Fibroblast of skin of right quadriceps (primary cell): Measurements from ENCODE around the gene VEZF1.
"Not testable (repeated sequence)": the region's sequence is repeated elsewhere in the genome, so short reads cannot be mapped to it uniquely, and the experiment has no call there.

Experiments
- DNase-seq: peaks from one replicate; pipeline ENCODE4 v3.0.0-alpha.2; 2013

Gene VEZF1

GRCh38 chr17:57971572-57971971, 16.5 kb downstream of the VEZF1 start:
- DNase-seq, result no peak

DNA sequence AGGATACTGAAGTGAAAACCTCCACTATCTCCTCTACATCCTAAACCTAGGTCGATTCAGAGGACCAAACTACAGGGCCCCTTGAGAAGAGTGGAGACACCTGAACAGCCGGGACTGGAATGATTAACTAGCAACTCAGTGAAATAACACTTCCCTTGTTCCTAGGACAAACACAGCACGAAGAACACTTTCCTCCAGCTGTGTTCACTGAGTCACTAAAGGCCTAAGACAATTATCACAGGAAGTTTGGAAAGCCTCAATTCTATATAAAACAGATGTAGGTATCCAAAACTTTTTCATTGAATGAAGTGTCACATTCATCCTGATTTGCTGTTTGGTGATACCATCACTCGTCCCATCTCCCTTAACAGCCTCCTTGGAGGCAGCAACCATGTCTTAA, 17.3 kb downstream of the VEZF1 start:
- DNase-seq, result peak; percentile 78

DNA sequence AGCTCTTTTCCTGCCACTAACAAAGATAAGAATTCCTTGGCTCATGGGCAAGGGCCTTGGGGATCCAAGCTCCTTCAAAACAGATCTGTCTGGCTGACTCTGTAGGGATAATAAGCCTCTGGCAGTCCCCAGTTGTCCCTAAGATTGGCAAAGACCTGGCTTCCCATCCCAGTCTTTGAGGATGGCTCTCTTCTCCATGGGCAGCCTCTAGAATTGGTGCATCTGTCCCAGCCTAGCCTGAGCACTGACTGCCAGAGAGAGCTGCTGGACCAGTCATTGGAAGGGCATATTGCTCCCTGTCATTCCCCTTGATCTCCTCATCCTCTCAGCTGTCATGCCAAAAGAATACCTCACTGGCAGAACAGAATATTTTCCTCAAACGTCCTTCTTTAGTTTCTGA, 19.6 kb downstream of the VEZF1 start:
- no peak for DNase-seq

DNA sequence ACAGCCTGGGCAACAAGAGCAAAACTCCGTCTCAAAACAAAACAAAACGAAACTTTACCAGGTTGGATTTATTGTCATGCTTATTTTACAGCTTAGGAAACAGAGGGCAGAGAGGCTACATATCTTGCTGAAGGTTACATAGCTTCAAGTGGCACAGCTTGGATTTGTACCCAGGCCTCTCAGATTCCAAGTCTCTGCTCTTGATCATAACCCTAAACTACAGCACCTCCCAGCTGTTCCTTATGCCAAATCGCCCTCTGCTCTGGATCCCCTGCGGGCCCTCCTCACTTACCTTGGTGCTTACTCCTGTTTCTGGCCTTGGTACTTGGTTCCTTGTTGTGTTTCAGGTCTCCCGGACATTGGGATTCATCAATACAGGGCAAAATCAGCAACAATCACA, 21.2 kb downstream of the VEZF1 start:
- DNase-seq, result no peak

DNA sequence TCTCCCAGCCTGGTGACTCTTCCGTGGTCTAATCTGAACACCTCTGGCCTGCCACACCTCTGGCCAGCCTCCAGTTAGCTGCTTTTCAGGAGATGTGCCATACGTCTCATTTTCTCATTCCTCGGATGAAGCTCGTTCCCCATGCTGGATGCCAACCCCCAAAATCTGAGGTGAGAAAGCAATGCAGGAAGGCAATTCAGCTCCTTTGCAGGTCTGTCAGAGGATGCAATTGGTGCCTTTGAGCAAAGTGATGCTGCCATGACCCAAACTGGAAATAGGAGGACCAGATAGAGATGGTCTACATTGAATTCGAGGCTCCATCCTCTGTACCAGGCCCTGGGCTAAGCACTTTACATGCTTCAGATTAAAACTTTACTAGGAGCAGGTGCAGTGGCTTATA, 21.8 kb downstream of the VEZF1 start:
- DNase-seq, result no peak

DNA sequence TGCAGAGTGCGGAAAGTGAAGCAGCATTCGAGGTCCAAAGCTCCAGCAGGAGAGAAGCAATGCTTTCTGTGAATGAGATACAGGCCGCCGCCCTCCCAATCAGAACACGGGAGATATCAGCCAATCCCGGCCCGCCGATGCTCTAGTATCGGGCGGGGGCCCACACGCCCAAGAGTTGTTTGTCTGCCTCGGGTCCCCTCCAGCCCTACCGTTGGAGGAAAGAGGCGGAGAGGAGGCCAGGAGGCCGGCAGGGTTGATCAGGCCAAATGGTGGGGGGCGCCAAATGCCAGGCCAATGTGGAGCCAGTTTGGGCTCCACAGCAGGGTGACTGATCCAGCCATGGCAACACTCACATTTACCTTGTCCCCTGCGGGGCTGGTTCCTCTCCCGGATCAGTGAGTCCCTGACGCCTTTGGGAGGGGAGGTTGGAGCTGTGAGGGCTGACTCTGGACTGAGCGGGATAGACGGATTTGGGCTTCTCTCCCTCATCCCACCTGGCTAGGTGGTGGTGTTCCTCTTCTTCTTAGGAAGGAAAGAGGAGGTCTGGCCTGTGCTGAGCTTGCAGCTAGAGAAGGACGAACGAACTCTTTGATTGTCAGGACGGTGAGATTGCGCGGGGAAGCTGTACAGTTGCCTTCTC, 22.4 kb downstream of the VEZF1 start:
- no peak for DNase-seq

DNA sequence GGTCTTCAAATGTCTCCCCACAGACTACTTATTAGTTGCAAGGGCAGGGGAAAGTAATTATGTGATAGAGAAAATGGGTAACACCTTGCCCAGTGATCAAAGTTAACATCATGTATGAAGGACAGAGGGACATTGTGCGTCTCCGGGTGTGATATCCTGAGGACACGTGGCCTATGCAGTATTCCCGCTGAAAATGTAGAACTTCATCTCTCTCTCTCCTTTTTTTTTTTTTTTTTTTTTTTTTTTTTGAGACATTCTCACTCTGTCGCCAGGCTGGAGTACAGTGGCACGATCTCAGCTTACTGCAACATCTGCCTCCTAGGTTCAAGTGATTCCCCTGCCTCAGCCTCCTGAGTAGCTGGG, 24.9 kb downstream of the VEZF1 start:
- DNase-seq, result no peak

DNA sequence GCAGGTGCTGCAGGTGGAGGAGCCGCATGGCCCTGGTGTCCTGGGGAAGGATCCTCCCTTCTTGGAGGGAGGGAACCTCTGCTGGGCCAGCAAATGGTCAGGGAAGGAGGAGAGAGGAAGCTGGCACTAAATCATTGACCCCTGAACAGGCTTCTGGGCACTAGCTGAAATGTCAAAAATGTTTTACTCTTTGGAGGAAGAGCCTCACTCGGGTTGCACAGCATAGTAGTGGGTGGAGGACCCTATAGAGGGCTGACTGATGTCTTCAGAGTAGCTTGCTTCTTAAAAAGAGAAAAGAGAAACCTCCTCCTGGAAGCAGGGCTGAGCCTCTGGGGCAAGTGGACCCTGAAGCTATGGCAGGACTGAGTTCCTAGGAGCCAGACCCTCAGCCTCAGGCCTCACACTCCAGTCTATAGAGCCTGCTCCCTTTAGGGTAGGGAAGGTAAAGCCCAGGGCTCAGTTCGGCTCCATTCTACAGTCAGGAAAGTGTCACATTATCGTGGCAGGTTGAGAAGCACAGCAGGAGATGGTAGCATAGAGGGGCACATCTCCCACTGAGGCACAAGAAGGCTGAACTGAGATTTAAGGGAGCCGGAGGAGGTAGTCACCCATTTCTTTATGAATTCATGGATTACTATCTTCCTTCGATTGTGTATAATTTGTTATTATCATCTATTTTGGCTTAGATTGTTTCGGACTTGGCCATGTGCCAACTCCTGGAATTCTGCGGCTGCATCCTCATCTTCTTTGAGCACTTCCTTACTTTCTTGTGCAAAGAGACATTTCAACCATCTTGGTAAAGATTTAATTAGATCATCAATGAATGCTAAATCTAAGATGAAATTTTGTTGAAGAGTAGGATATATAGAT, 25.5 kb downstream of the VEZF1 start:
- no peak for DNase-seq

- no peak for DNase-seq
Observed at GRCh38 chr17:57959929-57960328, 28.1 kb downstream of the VEZF1 start.

DNA sequence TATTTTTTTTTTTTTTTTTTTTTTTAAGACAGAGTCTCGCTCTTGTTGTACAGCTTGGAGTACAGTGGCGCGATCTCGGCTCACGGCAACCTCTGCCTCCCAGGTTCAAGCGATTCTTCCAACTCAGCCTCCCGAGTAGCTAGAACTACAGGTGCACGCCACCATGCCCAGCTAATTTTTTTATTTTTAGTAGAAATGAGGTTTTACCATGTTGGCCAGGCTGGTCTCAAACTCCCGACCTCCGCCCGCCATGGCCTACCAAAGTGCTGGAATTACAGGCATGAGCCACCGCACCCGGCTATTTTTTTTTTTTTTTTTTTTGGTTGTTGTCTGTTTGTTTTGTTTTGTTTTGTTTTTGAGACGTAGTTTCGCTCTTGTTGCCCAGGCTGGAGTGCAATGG, 29.7 kb downstream of the VEZF1 start:
- DNase-seq, result not testable (repeated sequence)

GRCh38 chr17:57957886-57958285, 30.2 kb downstream of the VEZF1 start:
- no peak for DNase-seq

- DNase-seq, result no peak
Observed at GRCh38 chr17:57957120-57957850, 30.8 kb downstream of the VEZF1 start.

- DNase-seq, result no peak
Observed at GRCh38 chr17:57956291-57957119, 31.5 kb downstream of the VEZF1 start.

DNA sequence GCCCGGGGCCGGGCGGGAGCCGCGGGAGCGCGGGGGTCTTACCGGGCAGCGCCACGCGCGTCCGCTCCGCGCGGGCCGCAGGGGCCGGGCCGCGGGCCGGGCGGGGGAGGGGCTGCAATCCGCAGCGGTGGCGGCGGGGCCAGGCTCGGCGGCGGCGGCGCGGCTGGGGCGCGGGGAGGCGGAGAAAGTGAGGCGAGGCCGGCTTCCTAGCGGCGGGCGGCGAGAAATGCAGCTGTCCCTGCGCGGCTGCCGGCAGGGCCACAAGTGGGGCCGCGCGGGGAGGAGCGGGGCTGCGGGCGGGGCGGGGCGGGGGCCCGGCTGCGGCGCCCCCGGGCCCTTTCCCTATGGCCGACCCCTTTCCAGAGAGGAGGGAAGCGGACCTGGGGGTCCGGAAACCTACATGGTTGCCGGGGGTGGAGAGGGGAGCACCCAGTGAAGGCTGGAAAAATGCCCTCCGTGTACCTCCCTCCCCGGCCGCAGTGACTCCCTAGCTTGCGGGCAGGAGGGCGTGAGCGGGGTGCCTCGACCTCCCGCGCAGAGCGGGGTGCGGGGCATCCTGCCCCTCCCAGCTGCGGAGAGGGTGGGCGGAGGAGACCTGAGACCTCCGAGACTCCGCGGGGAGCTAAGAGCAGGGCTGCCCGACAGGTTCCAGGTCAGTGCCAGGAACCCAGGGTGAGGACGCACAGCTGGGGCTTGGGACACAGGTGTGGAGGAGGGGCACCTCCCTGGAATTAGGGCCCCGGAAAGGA, 32.7 kb downstream of the VEZF1 start, which contains the start of gene CUEDC1:
Gene CUEDC1 (minus strand): TSS at position 230 of the 749 bp plus-strand sequence. CDS start 69,848 bp downstream, outside the sequence.
- DNase-seq, result peak; percentile 62

- DNase-seq, result peak; percentile 89
Observed at GRCh38 chr17:57954397-57955182, 33.5 kb downstream of the VEZF1 start.

- no peak for DNase-seq
Observed at GRCh38 chr17:57953705-57954396, 34.2 kb downstream of the VEZF1 start.

DNA sequence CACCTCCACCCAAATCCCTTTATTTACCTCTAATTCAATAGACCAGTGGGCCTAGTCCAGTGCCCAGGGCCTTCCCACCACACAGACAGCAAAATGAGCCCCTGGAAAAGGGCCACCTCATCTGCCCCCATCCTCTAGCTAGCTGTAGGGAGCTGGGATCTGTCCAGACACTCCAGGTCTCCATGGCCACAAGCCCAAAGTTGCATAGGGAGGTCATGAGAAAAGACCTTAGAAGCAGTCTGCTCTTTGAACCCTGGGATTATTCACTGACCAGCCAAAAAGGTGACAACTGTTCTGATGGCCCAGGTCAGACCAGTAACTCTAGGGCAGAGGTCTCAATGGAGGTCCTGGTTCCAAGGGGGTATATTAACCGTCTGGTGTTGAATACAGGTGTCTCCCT, 34.8 kb downstream of the VEZF1 start:
- DNase-seq, result no peak

GRCh38 chr17:57949649-57950048, 38.4 kb downstream of the VEZF1 start:
- no peak for DNase-seq

DNA sequence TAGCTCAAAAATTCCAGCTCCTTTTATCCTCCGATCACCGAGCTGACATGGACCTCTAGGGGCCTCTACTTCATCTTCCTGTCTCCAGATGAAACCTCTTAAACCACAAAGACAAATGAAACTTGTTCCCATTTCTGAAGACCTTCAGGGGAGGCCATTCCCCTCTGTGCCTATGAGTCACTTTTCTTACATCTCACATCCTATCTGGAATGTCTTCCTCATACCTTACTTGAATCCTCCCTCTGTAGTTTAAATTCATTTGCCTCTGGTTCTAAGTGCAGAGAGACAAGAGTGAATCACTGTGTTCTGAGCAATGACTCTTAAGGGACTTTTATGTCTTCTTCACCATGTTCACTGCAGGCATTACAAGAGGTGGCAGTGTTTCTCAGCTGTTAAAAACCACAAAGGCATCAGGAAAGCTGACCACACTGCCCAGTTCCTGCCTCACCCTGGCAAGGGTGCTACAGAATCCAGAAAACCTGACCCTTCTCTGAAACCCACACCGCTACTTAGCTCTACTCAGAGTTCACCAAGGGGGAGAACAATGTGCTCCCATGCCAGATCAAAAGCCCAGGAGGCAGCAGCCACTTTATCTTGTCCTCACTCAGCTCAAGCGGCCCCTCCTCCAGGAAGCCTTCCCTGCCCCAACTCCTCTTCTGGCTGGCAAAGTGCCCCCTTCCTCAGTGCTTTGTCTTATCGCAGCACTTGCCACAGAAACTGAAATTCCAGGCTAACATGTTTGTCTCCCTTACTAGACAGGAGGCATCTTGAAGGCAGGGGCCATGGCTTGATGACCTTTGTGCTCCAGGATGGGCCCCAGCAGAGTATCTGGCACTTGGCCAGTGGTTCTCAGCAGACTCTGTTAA, 39.3 kb downstream of the VEZF1 start:
- DNase-seq, result peak; percentile 99

DNA sequence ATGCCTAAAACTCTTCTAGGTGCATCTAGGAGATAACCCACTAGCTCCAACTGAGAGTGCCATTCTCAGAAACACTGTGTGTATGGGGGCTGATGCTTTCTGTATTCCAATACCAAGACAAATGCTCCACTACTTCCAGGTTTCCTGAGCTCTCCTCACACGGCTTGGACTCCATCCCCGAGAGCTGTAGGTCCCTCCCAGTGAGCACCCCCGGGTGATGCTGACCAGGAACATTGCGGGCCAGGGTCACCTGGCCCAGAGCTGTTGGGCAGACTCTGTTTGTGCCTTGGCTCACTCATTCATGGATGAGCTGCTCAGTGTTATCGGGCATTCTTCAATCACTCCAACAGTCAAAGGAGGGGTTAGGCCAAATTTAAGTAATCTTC, 39.9 kb downstream of the VEZF1 start:
- no peak for DNase-seq
